Stimulated activated memory B cell treated with anti-CD40 and anti-IgM and Interleukin-4, amounts not matched to agents 10 μg/mL and 1 μg/mL and 100 μg/mL, for 72 hours (primary cell): ENCODE data around the gene CHD5.
A peak's percentile ranks its signal among the peaks of the same experiment; 100 is the strongest.

Source experiments
- ATAC-seq: fragments of 150-1000 bp; cut with Tn5 transposase; 2 replicates; pipeline ENCODE4 v1.10.0; 2021
- H3K27ac Mint-ChIP-seq: one replicate; pipeline ENCODE4 v1.8.0; 2022; ENCODE audit warnings: mild to moderate bottlenecking, mixed read lengths
- H3K27me3 Mint-ChIP-seq: one replicate; pipeline ENCODE4 v1.8.0; 2022; ENCODE audit warnings: mixed read lengths
- H3K36me3 Mint-ChIP-seq: one replicate; pipeline ENCODE4 v1.8.0; 2022; ENCODE audit warnings: mixed read lengths
- H3K4me1 Mint-ChIP-seq: one replicate; pipeline ENCODE4 v1.8.0; 2022; ENCODE audit warnings: mixed read lengths
- H3K4me3 Mint-ChIP-seq: one replicate; pipeline ENCODE4 v1.8.0; 2022; ENCODE audit warnings: mild to moderate bottlenecking, moderate library complexity, mixed read lengths
- H3K9me3 Mint-ChIP-seq: one replicate; pipeline ENCODE4 v1.8.0; 2022; ENCODE audit warnings: mixed read lengths

The CHD5 gene

GRCh38 chr1:6094246-6094645 is 85.9 kb downstream of the CHD5 start:
- Mint-ChIP-seq H3K36me3 (peaks cover 54% of the 10 kb centered on the region), H3K27me3 (no peaks in the 10 kb centered on the region), H3K4me3 (no peak overlapping the region), H3K4me1 (no peaks in the 10 kb centered on the region), H3K9me3 (no peaks in the 10 kb centered on the region), H3K27ac (no peak overlapping the region)
- no peak for ATAC-seq

- no peak for ATAC-seq
- Mint-ChIP-seq H3K36me3 (peaks cover 48% of the 10 kb centered on the region), H3K4me3 (no peak overlapping the region), H3K27ac (no peak overlapping the region), H3K27me3 (no peaks in the 10 kb centered on the region), H3K4me1 (no peaks in the 10 kb centered on the region), H3K9me3 (no peaks in the 10 kb centered on the region)
Measured at GRCh38 chr1:6093611-6094010, 86.5 kb downstream of the CHD5 start.

GRCh38 chr1:6093071-6093470 is 87.0 kb downstream of the CHD5 start:
- H3K4me3 Mint-ChIP-seq, result no peak overlapping the region
- H3K9me3 Mint-ChIP-seq, result no peaks in the 10 kb centered on the region
- peaks cover 43% of the 10 kb centered on the region for H3K36me3 Mint-ChIP-seq
- H3K4me1 Mint-ChIP-seq, result no peaks in the 10 kb centered on the region
- ATAC-seq, result no peak
- no peaks in the 10 kb centered on the region for H3K27me3 Mint-ChIP-seq
- no peak overlapping the region for H3K27ac Mint-ChIP-seq

- Mint-ChIP-seq H3K4me1 (no peaks in the 10 kb centered on the region), H3K36me3 (peaks cover 42% of the 10 kb centered on the region), H3K9me3 (no peaks in the 10 kb centered on the region), H3K27ac (no peak overlapping the region), H3K4me3 (no peak overlapping the region), H3K27me3 (no peaks in the 10 kb centered on the region)
- no peak for ATAC-seq
Measured at GRCh38 chr1:6092211-6092610, 87.9 kb downstream of the CHD5 start.

GRCh38 chr1:6091823-6092109 is 88.4 kb downstream of the CHD5 start:
- no peaks in the 10 kb centered on the region for H3K4me1 Mint-ChIP-seq
- H3K36me3 Mint-ChIP-seq, result peaks cover 45% of the 10 kb centered on the region
- no peak overlapping the region for H3K27ac Mint-ChIP-seq
- H3K9me3 Mint-ChIP-seq, result no peaks in the 10 kb centered on the region
- H3K4me3 Mint-ChIP-seq, result no peak overlapping the region
- ATAC-seq, result no peak
- H3K27me3 Mint-ChIP-seq, result no peaks in the 10 kb centered on the region

GRCh38 chr1:6090996-6091822 is 88.9 kb downstream of the CHD5 start:
- H3K9me3 Mint-ChIP-seq, result no peaks in the 10 kb centered on the region
- H3K4me1 Mint-ChIP-seq, result no peaks in the 10 kb centered on the region
- H3K27ac Mint-ChIP-seq, result no peak overlapping the region
- H3K36me3 Mint-ChIP-seq, result peaks cover 46% of the 10 kb centered on the region
- H3K4me3 Mint-ChIP-seq, result no peak overlapping the region
- no peaks in the 10 kb centered on the region for H3K27me3 Mint-ChIP-seq
- ATAC-seq, result no peak

- no peak overlapping the region for H3K4me3 Mint-ChIP-seq
- no peak overlapping the region for H3K27ac Mint-ChIP-seq
- ATAC-seq, result no peak
- no peaks in the 10 kb centered on the region for H3K4me1 Mint-ChIP-seq
- H3K27me3 Mint-ChIP-seq, result no peaks in the 10 kb centered on the region
- H3K9me3 Mint-ChIP-seq, result no peaks in the 10 kb centered on the region
- peaks cover 48% of the 10 kb centered on the region for H3K36me3 Mint-ChIP-seq
Measured at GRCh38 chr1:6090288-6090687, 89.8 kb downstream of the CHD5 start.

- Mint-ChIP-seq H3K9me3 (no peaks in the 10 kb centered on the region), H3K27ac (no peak overlapping the region), H3K4me1 (no peaks in the 10 kb centered on the region), H3K4me3 (no peak overlapping the region), H3K27me3 (no peaks in the 10 kb centered on the region), H3K36me3 (peaks cover 50% of the 10 kb centered on the region)
- no peak for ATAC-seq
Measured at GRCh38 chr1:6088956-6089355, 91.2 kb downstream of the CHD5 start.

GRCh38 chr1:6087958-6088357 is 92.2 kb downstream of the CHD5 start:
- H3K4me1 Mint-ChIP-seq, result no peaks in the 10 kb centered on the region
- no peak for ATAC-seq
- H3K27me3 Mint-ChIP-seq, result no peaks in the 10 kb centered on the region
- H3K27ac Mint-ChIP-seq, result no peak overlapping the region
- peaks cover 49% of the 10 kb centered on the region for H3K36me3 Mint-ChIP-seq
- H3K4me3 Mint-ChIP-seq, result no peak overlapping the region
- no peaks in the 10 kb centered on the region for H3K9me3 Mint-ChIP-seq

GRCh38 chr1:6087377-6087772 is 92.7 kb downstream of the CHD5 start:
- no peak overlapping the region for H3K4me3 Mint-ChIP-seq
- no peaks in the 10 kb centered on the region for H3K27me3 Mint-ChIP-seq
- peaks cover 48% of the 10 kb centered on the region for H3K36me3 Mint-ChIP-seq
- no peaks in the 10 kb centered on the region for H3K4me1 Mint-ChIP-seq
- H3K27ac Mint-ChIP-seq, result no peak overlapping the region
- no peak for ATAC-seq
- H3K9me3 Mint-ChIP-seq, result no peaks in the 10 kb centered on the region

GRCh38 chr1:6086762-6087376 is 93.3 kb downstream of the CHD5 start:
- Mint-ChIP-seq H3K4me3 (no peak overlapping the region), H3K36me3 (peaks cover 44% of the 10 kb centered on the region), H3K9me3 (no peaks in the 10 kb centered on the region), H3K27ac (no peak overlapping the region), H3K27me3 (no peaks in the 10 kb centered on the region), H3K4me1 (no peaks in the 10 kb centered on the region)
- ATAC-seq, result peak; percentile 35

GRCh38 chr1:6086358-6086757 is 93.8 kb downstream of the CHD5 start:
- no peak overlapping the region for H3K27ac Mint-ChIP-seq
- H3K27me3 Mint-ChIP-seq, result no peaks in the 10 kb centered on the region
- H3K36me3 Mint-ChIP-seq, result peaks cover 41% of the 10 kb centered on the region
- H3K9me3 Mint-ChIP-seq, result no peaks in the 10 kb centered on the region
- H3K4me1 Mint-ChIP-seq, result no peaks in the 10 kb centered on the region
- no peak for ATAC-seq
- H3K4me3 Mint-ChIP-seq, result no peak overlapping the region

GRCh38 chr1:6085666-6086065 is 94.5 kb downstream of the CHD5 start:
- Mint-ChIP-seq H3K4me3 (no peak overlapping the region), H3K27me3 (no peaks in the 10 kb centered on the region), H3K27ac (no peak overlapping the region), H3K36me3 (peaks cover 42% of the 10 kb centered on the region), H3K9me3 (no peaks in the 10 kb centered on the region), H3K4me1 (no peaks in the 10 kb centered on the region)
- no peak for ATAC-seq

GRCh38 chr1:6084781-6085495 is 95.2 kb downstream of the CHD5 start:
- H3K9me3 Mint-ChIP-seq, result no peaks in the 10 kb centered on the region
- H3K27ac Mint-ChIP-seq, result no peak overlapping the region
- H3K4me3 Mint-ChIP-seq, result no peak overlapping the region
- ATAC-seq, result no peak
- H3K4me1 Mint-ChIP-seq, result no peaks in the 10 kb centered on the region
- H3K27me3 Mint-ChIP-seq, result no peaks in the 10 kb centered on the region
- H3K36me3 Mint-ChIP-seq, result peaks cover 48% of the 10 kb centered on the region

GRCh38 chr1:6083801-6084446 is 96.2 kb downstream of the CHD5 start:
- H3K4me3 Mint-ChIP-seq, result no peak overlapping the region
- H3K4me1 Mint-ChIP-seq, result no peaks in the 10 kb centered on the region
- no peak overlapping the region for H3K27ac Mint-ChIP-seq
- no peak for ATAC-seq
- peaks cover 58% of the 10 kb centered on the region for H3K36me3 Mint-ChIP-seq
- H3K27me3 Mint-ChIP-seq, result no peaks in the 10 kb centered on the region
- no peaks in the 10 kb centered on the region for H3K9me3 Mint-ChIP-seq
